ENCODE data around the gene LHFPL4.
"Not testable (repeated sequence)": the region's sequence is repeated elsewhere in the genome, so short reads cannot be mapped to it uniquely, and the experiment has no call there.

The LHFPL4 gene

GRCh38 chr3:9498781-9499180 lies 54.8 kb downstream of the LHFPL4 start:
- no peak for DNase-seq (ENCODE audit: low read depth)
- TF ChIP-seq POLR2A (IDR thresholded peaks at IDR 0.05; ENCODE audit: extremely low read depth, insufficient read length): no peak
- TF ChIP-seq, protein P1, sequence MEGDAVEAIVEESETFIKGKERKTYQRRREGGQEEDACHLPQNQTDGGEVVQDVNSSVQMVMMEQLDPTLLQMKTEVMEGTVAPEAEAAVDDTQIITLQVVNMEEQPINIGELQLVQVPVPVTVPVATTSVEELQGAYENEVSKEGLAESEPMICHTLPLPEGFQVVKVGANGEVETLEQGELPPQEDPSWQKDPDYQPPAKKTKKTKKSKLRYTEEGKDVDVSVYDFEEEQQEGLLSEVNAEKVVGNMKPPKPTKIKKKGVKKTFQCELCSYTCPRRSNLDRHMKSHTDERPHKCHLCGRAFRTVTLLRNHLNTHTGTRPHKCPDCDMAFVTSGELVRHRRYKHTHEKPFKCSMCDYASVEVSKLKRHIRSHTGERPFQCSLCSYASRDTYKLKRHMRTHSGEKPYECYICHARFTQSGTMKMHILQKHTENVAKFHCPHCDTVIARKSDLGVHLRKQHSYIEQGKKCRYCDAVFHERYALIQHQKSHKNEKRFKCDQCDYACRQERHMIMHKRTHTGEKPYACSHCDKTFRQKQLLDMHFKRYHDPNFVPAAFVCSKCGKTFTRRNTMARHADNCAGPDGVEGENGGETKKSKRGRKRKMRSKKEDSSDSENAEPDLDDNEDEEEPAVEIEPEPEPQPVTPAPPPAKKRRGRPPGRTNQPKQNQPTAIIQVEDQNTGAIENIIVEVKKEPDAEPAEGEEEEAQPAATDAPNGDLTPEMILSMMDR (IDR thresholded peaks at IDR 0.05; ENCODE audit: low read depth, low read length): no peak
- no peak for TF ChIP-seq MYC (IDR thresholded peaks at IDR 0.05; ENCODE audit: low read depth, low read length)
- no peak for TF ChIP-seq MAX (IDR thresholded peaks at IDR 0.05; ENCODE audit: low read depth, low read length)
- no peak overlapping the region for H3K4me3 ChIP-seq (ENCODE audit: low read depth, low read length)

GRCh38 chr3:9497821-9498565 lies 55.6 kb downstream of the LHFPL4 start:
- no peak overlapping the region for H3K4me3 ChIP-seq (ENCODE audit: low read depth, low read length)
- no peak for DNase-seq (ENCODE audit: low read depth)
- TF ChIP-seq, protein P1 (IDR thresholded peaks at IDR 0.05; ENCODE audit: low read depth, low read length): no peak
- TF ChIP-seq POLR2A (IDR thresholded peaks at IDR 0.05; ENCODE audit: extremely low read depth, insufficient read length): no peak
- no peak for TF ChIP-seq MAX (IDR thresholded peaks at IDR 0.05; ENCODE audit: low read depth, low read length)
- no peak for TF ChIP-seq MYC (IDR thresholded peaks at IDR 0.05; ENCODE audit: low read depth, low read length)

GRCh38 chr3:9496893-9497292 lies 56.7 kb downstream of the LHFPL4 start:
- DNase-seq (ENCODE audit: low read depth): no peak
- TF ChIP-seq, protein P1 (IDR thresholded peaks at IDR 0.05; ENCODE audit: low read depth, low read length): no peak
- TF ChIP-seq MAX (IDR thresholded peaks at IDR 0.05; ENCODE audit: low read depth, low read length) (no peak), MYC (IDR thresholded peaks at IDR 0.05; ENCODE audit: low read depth, low read length) (no peak), POLR2A (IDR thresholded peaks at IDR 0.05; ENCODE audit: extremely low read depth, insufficient read length) (no peak)
- no peak overlapping the region for H3K4me3 ChIP-seq (ENCODE audit: low read depth, low read length)

GRCh38 chr3:9494036-9494435 lies 59.6 kb downstream of the LHFPL4 start:
- not testable (repeated sequence) for DNase-seq (ENCODE audit: low read depth); H3K4me3 ChIP-seq (ENCODE audit: low read depth, low read length)

DNA sequence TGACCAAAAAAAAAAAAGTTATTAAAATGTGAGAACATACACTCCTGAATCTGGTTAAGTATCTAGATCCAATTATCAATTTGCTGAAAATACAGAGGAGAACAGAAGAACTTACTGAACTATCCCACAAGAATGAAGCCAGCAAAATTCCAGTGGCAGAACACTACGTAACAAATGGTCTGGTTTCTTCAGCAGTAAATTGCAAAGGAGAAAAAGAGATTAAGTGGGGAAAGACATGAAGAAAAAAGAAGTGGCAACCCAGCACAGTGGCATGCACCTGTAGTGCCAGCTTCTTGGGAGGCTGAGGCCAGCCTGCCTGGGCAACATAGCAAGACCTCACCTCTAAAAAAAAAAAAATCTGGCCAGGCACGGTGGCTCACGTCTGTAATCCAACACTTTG lies 62.1 kb downstream of the LHFPL4 start:
- no peak for TF ChIP-seq MYC (IDR thresholded peaks at IDR 0.05; ENCODE audit: low read depth, low read length)
- no peak for TF ChIP-seq POLR2A (IDR thresholded peaks at IDR 0.05; ENCODE audit: extremely low read depth, insufficient read length)
- TF ChIP-seq MAX (IDR thresholded peaks at IDR 0.05; ENCODE audit: low read depth, low read length): no peak
- TF ChIP-seq, protein P1 (IDR thresholded peaks at IDR 0.05; ENCODE audit: low read depth, low read length): no peak
- no peak for DNase-seq (ENCODE audit: low read depth)
- no peak overlapping the region for H3K4me3 ChIP-seq (ENCODE audit: low read depth, low read length)

DNA sequence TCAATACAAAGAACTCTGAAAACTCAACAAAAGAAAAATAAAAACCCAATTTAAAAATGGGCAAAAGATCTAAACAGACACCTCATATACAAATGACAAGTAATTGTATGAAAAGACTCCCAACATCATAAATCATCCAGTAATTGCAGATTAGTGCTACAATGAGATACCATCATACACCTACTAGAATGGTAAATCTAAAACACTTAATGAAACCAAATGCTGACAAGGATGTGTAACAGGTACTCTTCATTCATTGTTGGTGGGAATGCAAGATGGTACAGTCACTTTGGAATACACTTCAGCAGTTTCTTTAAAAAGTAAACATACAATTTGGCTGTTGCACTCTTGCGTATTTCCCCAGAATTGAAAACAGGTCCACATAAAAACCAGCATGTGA lies 68.4 kb downstream of the LHFPL4 start:
- DNase-seq (ENCODE audit: low read depth): no peak
- no peak overlapping the region for H3K4me3 ChIP-seq (ENCODE audit: low read depth, low read length)
- no peak for TF ChIP-seq MAX (IDR thresholded peaks at IDR 0.05; ENCODE audit: low read depth, low read length)
- TF ChIP-seq, protein P1 (IDR thresholded peaks at IDR 0.05; ENCODE audit: low read depth, low read length): no peak
- TF ChIP-seq MYC (IDR thresholded peaks at IDR 0.05; ENCODE audit: low read depth, low read length): no peak
- TF ChIP-seq POLR2A (IDR thresholded peaks at IDR 0.05; ENCODE audit: extremely low read depth, insufficient read length): no peak
